ENCODE measurements around the gene CEACAM21.

The CEACAM21 gene

GRCh38 chr19:41626877-41627276 lies 50.9 kb downstream of the CEACAM21 start, which contains the start of gene CEACAM4:
TSS of gene CEACAM4 (minus strand) at chr19:41627074. CDS start at chr19:41626963, 111 bp downstream.
- Histone ChIP-seq H2AFZ (ENCODE audit: low read length) (no peak within 1 kb of the TSS), H3K27me3 (replicated peaks; ENCODE audit: insufficient read depth, low read length) (peaks cover 93% of the 10 kb centered on the region), H3F3A (ENCODE audit: insufficient read depth, low read length) (no peaks in the 10 kb centered on the region), H3K4me3 (ENCODE audit: low read length) (no peak within 1 kb of the TSS), H3K36me3 (replicated peaks; ENCODE audit: insufficient read depth, low read length) (no peaks in the 10 kb centered on the region), H3K9me2 (replicated peaks; ENCODE audit: insufficient read depth, low read length) (no peaks in the 10 kb centered on the region), H3K4me2 (ENCODE audit: low read depth, low read length) (no peak within 1 kb of the TSS), H3K27ac (ENCODE audit: low read length) (no peak within 1 kb of the TSS), H3K9ac (ENCODE audit: low read length) (no peak within 1 kb of the TSS), H3K9me3 (replicated peaks; ENCODE audit: insufficient read depth, low read length) (no peaks in the 10 kb centered on the region), H3K4me1 (ENCODE audit: low read length) (no peaks in the 10 kb centered on the region), H3K79me2 (ENCODE audit: low read length) (no peaks in the 10 kb centered on the region), H4K20me1 (ENCODE audit: insufficient read depth, low read length) (no peaks in the 10 kb centered on the region)
- DNase-seq = no peak
- no peak for TF ChIP-seq CTCF (IDR thresholded peaks at IDR 0.05; ENCODE audit: low read length)
- no peak for TF ChIP-seq EZH2phosphoT487 (IDR thresholded peaks at IDR 0.05; ENCODE audit: low read length)
- TF ChIP-seq EZH2 (optimal IDR thresholded peaks at IDR 0.05; ENCODE audit: low read depth, low read length) = no peak

GRCh38 chr19:41627966-41628675 lies 52.2 kb downstream of the CEACAM21 start:
- Histone ChIP-seq H3K4me3 (ENCODE audit: low read length) (no peak overlapping the region), H4K20me1 (ENCODE audit: insufficient read depth, low read length) (no peaks in the 10 kb centered on the region), H3K4me2 (ENCODE audit: low read depth, low read length) (no peak overlapping the region), H3K9me3 (replicated peaks; ENCODE audit: insufficient read depth, low read length) (no peaks in the 10 kb centered on the region), H3F3A (ENCODE audit: insufficient read depth, low read length) (no peaks in the 10 kb centered on the region), H2AFZ (ENCODE audit: low read length) (no peak overlapping the region), H3K36me3 (replicated peaks; ENCODE audit: insufficient read depth, low read length) (no peaks in the 10 kb centered on the region), H3K79me2 (ENCODE audit: low read length) (no peaks in the 10 kb centered on the region), H3K27ac (ENCODE audit: low read length) (no peak overlapping the region), H3K9me2 (replicated peaks; ENCODE audit: insufficient read depth, low read length) (no peaks in the 10 kb centered on the region), H3K9ac (ENCODE audit: low read length) (no peak overlapping the region), H3K27me3 (replicated peaks; ENCODE audit: insufficient read depth, low read length) (peaks cover 82% of the 10 kb centered on the region), H3K4me1 (ENCODE audit: low read length) (no peaks in the 10 kb centered on the region)
- TF ChIP-seq EZH2phosphoT487 (IDR thresholded peaks at IDR 0.05; ENCODE audit: low read length) = no peak
- TF ChIP-seq EZH2 (optimal IDR thresholded peaks at IDR 0.05; ENCODE audit: low read depth, low read length) = no peak
- TF ChIP-seq CTCF (IDR thresholded peaks at IDR 0.05; ENCODE audit: low read length) = no peak
- DNase-seq = no peak
